Limb (tissue), 2 donors: ENCODE results near the gene JAKMIP3.

Experiments used
- DNase-seq, 2 donors: peaks; one replicate each; pipeline ENCODE4 v3.0.0-alpha.2; 2016; ENCODE audit errors: extremely low spot score in 2 of 2

The JAKMIP3 gene

DNA sequence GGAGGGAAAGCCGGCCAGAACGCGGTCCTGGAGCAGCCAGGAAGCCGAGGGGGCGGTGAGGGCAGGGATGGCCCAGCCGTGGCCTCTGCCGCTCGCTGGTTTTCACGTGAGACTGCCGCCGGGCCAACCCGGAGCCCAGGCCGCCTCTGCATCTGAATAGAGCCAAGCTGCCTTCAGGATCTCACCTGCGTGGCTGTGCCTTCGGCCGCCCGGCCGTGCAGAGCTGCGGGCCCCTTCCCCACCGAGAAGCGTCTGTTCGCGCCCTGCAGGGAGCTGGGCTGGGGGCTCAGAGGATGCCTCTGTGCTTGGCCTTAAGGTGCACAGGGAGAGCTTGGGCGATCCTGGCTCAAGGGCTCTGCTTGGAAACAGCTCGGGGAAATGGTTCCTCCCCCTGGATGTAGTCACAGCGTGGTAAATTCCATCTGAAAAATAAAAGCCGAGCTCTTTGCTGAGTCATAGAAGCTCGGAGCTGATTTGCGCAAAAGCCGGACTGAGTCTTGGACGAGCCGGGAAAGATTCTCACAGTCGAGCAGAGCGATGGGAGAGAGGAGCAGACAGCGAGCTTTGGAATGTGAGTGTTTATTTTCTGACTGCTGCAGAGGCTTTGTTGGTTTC is at the start of gene JAKMIP3:
TSS of gene JAKMIP3 (plus strand) at position 456 of the 615 bp plus-strand sequence. CDS start 38,863 bp downstream, outside the sequence.
- DNase-seq = peak; percentile 58 to 65

DNA sequence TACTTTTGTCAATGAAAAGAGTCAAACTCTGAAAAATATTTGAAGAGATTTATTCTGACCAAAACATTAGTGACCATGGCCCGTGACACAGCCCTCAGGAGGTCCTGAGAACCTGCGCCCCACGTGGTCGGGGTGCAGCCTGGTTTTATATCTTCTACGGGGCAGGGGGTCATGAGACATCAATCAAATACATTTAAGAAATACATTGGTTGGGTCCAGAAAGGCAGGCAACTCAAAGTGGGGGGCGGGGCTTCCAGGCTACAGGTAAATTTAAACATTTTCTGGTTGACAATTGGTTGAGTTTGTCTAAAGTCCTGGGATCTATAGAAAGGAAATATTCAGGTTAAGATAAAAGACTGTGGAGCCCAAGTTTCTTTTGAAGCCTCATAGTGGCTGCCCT is 49.2 kb upstream of the JAKMIP3 start:
- no peak for DNase-seq

DNA sequence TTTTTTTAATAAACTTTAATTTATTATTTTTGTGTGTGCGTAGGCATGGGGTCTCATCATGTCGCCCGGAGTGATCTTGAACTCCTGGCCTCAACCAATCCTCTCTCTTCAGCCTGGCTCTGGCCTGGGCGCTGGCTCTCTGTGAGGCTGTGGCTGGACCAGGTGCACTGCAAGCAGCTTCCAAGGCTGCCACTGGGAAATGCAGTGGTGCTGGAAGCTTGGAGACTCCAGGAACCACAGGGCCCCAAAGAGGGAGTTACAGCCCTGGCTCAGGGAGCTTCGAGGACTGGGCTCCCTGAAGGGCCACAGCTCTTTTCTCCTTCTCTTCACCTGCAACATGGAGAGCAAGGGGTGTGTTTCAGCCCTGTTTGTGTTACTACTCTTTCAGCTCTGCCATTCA is 47.3 kb upstream of the JAKMIP3 start:
- no peak for DNase-seq

DNA sequence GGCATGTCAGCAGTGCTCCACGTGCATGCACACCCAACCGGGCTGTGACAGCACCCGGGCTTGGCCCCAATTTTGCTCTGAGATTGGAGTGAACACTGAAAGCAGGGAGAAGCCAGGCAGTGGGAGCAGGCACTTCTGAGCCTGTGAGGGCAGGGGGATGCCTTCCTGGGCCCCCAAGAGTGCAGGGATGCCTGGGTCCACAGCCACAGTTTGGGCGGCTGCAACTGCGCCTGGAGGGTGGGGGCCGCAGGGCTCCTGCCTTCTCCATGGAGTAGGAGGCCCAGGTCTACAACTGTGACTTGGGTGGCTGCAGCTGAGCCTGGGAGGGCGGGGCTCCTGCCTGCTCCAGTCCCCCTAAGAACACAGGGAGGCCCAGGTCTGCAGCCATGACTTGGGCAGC is 46.4 kb upstream of the JAKMIP3 start:
- no peak for DNase-seq

DNA sequence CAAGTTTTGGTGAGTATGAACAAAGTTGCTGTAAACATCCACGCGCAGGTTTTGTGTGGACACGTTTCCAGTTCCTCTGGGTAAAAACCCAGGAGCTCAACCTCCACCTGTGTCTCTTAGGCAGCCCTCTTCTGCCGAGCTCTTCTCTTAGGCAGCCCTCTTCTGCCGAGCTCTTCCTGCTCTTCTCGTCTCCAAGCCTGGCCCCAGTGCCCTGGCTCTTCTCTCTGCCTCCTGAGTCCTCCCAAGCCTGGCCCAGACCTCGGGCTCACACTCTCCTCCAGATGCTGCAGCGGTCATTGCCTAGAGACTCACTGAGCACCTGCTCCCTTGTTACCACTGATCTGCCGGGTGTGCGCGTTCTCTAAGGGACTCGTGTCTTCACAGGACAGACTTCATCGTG is 45.3 kb upstream of the JAKMIP3 start:
- no peak for DNase-seq

DNA sequence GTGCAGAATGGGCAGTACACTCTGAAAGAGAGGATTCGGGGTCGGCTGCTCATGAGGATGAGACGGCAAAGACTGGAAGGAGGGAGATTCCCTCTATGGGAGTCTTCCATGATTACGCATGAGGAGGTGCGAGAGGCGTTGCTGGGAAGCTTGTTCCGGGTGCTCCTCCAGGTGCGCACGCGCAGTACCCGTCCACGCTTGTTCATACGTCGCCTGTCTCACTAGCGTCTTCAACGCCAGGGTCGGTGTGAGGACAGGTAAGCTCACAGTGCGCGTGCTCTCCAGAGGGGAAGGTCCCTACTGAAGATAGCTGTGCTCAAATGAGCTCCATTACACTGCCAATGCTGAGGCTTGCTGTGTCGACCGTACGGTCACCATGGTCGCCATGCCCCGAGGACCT is 44.7 kb upstream of the JAKMIP3 start:
- DNase-seq = no peak

DNA sequence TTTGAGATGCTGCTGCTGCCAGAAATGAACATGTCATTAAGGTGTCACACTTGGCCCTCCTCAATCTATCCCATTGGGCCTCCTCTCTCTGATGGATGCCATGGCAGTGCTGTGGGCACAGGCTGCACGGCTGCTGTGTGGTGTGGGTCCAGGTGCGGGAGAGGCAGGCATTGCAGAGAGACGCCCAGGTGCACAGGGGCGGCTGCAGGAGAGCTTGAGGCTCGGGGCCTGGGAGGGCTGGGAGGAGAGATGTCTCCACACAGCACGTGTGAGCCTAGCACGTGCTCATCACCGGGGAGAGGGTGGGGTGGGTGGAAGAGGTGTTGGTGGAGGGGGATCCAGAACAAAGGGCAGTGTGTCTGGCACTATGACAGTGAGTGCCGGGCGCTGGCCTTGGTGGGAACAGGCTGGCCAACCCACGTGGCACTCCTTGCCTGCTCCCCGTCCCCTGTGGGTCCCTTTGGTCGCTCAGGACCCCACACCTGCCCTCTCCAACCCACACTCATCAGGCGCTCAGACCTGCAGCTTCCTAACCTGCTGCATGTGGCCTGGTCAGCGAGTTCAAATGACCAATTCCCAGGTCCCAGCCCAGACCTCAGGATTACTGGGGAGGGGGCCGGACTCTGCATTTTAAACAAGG is 44.1 kb upstream of the JAKMIP3 start:
- DNase-seq = no peak

DNA sequence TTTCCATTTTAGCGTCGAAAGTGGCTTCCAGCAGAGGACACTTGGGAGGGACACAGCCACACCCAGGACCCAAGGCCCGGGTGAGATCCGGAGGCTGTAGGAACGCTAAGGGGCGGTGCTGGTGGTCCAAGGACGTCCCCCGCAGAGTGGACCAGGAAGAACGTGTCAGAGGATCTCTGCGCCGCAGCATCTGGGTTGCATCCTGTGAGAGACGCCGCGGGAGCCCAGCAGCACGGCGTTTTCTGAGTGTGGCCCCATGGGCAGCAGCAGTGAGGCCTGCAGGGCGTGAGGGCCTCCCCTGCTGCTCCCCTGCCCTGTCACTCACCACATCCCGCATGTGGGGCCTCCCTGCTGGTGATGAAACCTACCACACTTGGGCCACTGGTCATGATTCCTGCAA is 43.5 kb upstream of the JAKMIP3 start:
- DNase-seq = no peak

DNA sequence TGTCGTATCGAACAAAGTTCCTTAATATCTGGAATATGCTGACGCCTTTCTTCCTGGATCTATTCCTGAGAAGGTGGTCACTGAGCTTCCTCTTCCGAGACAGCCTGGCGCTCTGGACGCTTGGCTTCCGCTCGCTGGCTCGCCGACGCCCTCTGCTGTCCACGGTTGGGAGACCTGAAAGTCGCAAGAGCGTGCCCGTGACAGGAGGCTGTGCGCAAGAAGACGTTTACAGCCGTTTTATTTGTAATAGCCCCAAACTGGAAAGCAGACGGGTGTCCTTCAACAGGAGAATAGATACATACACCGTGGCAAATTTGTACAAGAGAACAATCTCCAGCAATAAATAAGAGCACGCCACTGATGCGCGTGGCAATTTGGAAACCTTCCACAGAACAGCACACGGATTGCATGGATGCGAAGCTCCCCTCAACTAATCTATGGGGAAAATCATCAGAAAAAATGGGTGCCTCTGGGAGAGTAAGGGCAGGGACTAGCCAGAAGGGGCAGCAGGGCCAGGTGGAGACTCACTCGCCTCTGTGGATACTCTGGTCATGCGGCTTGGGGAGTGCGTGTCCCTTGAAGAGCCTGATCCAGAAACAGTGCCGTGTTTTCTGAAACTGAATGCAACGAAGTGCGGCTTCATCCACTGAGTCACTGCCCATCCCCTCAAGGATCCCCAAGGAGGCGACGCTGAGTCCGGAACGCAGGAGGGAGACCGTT is 42.5 kb upstream of the JAKMIP3 start:
- DNase-seq = peak; percentile 52 to 87

DNA sequence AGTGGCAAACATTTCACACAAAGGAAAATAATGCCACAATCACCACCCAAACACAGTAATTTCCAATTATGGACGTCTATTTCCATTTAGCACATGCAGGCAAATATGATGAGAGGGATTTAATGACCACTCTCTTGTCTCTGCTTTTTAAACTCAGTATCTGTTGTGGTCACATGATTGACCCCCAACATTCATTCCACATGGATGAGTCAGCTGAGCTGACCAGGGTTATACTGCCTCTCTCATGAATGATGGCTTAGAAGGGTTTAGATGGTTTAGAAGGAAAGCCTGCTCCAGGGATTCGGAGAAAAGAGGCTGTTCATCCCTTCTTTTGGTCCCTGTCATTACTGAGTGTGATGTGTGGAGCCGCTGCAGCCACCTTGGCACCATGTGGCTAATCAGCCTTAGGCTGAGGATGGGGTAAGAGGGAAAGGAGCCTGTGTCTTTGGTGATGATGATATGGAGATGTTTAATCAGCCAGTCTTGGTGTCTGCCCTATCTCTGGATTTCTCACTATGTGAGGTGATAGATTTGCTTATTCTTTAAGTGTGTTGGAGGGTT is 38.2 kb upstream of the JAKMIP3 start:
- DNase-seq = no peak

DNA sequence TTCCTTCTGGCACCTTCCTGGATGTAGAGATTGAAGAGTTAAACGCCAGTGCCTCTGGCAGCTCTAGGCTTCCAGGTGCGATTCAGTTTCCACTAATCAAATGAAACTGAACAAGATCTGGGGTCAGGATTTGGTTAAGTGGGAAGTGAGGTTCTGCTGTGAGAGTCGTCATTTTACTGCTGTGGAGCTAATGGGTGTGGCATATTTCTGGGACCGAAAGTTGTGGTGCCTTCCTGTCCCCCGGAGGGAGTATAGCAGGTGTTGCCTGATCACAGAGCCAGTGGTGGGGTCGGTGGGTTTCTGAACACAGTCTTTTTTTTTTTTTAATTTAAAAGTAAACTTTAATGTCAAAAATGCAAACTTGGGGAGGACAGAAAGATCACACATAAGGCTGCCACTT is 37.0 kb upstream of the JAKMIP3 start:
- DNase-seq = no peak

DNA sequence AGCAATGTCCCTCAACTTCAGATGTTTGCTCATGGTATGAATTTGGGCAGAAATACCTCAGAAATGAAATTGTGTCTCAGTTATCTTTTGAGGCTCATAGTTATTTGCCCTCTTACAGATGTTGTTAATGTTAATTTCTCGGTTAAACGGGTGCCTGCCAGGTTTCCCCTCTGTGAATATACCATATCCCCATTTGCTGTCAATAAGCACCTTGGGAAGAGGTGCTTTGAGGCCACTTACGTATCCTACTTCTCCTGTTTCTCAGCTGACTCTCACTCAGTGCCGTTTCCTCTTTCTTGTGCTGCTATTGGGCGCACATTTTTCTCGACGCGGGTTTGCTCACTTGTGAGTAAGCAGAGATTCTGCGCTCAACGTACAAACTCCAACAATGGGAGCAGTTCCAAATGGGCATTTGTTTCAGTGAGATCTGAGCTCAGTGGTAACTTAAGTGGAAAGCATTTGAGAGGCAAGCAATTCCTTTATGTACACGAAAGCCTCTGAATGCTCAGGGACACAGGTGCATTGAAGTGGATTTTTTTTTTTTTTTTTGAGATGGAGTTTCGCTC is 34.8 kb upstream of the JAKMIP3 start:
- DNase-seq = no peak

DNA sequence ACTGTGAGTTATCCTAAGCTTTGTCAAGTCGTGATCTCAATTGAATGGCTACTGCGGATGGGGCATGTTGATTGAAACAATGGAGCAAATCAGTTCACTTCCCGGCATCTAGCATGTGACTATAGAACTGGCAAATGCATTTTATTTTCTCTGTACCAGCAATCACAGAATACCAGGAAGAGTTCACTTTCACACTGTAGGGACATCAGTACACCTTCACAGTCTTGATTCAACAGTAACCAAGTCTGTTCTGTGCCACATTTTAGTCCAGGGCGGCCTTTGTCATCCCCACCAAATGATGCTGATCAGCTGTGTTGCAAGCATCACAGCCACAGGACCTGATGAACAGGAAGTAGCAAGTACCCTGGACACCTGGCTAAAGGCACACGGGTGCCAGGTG is 32.1 kb upstream of the JAKMIP3 start:
- no peak for DNase-seq

DNA sequence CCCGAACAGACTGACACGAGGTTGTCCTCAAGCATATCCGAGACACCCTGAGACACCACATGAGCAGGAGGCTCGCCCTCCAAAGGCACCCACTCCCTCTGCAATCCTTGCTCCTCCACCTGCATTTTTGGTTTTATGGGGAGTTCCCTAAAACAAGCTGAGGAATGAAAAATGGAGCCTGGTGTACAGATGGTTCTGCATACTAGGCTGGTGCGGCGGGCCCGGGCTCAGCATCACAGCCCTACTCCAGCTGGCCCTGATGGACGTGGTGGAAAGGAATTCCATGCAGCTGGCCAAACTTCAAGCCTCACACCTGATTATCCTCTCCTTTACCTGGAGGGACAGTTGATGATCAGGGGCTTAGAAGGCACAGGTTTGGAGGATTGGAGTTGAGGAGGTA is 30.3 kb upstream of the JAKMIP3 start:
- DNase-seq = no peak

DNA sequence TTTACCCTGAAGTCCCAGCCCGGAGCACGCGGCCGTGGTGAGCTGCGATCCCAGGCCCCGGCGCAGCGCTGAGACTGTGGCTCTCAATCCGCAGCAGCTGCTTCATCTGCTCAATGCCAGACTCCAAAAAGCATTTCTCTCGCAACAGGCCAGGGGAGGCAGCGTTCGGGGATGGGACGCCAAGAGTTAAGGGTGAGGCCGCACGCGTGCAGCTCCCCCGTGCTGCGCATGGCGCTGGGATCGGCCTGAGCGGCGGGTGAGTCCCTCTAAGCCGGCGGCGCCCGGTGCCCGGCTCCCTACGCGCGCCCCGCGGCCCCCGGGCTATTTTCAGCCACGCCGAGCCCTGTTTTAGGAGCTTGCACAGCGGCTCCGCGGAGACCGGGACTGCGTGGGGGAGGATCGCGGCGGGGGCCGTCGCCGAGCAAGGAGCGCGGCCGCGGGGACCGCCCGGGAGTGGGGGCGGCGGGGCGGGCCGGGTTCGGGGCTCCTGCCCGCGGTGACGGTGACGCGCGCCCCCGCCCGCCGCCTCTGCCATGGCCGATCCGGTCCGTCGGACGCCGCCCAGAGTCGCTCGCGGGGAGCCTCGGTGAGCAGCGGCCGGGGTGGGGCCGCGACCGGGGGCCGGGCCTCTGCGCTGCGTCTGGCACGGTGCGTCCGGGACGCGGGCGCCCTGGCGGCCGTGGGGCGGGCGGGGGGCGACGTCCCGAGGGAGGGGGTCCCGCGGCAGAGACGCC is 29.4 kb upstream of the JAKMIP3 start:
- DNase-seq = peak; percentile 27 to 70

DNA sequence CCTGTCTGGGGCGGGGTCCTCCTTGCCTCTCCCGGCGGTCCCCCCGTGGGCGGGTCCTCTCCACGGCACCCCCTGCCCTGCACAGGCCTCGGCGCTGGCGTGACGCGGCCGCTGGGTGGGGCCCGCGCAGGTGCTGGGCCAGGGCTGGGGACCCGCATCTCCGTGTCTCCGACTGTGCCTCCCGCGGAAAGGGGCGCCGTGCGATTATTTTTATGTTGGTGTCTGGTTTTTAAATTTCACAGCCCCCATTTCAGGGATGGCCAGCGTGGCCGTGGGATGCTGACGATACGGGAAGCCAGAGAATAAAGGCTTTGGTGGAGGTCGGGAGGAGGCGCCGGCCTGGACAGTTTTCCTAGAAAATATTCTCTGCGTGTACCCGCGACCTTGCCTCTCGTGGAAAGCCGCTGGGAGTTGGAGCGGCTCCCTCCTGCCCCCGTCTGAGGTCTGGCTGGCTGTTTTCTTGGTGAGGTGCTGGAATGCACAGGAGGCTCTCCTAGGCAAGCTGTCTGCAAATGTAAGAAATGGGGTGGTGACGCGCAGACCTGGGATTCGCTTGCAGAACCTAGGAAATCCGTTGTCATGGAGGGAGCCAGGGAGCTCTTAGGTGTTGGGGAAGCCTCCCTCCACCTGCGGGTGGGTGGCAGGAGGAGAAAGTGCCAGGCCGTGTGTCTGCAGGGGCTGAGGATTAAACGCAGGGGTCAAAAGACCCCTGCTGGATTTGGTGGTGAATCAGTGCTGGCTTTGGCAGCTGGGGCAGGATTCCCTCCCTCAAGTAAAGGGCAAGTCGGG is 28.7 kb upstream of the JAKMIP3 start:
- no peak for DNase-seq

DNA sequence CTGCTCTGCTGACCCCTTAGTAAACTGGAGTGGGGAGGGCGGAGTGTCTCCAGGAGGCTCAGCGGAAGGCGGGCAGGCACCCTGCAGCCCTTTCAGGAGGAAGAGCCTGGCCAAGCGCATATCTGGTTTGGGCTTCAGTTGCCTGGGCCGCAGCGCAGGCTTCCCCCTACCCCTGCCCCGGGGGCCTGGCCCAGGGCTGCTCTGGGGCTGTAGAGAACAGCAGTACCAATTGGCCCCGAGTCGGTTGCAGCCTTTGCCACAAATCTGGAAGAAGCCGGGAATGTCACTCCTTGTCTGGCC is 28.1 kb upstream of the JAKMIP3 start:
- no peak for DNase-seq

DNA sequence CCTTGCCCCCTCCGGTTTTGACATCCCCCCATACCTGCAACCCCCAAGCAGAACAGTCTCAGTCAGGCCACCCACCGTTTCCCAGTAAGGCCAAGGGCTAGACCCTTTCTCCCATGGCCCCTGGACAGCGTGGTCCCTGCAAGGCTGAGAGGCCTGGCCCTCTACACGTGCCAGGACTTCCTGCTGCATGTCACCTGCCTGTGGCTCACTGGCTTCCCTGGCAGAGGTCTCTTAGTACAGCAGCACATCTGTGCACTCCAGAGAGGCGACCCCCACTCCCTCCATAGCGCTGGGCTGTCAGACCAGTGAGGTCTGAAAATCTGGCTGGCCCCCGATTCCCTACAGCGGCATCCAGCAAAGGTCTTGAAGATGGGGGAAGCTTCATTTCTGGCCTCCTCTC is 26.4 kb upstream of the JAKMIP3 start:
- no peak for DNase-seq

DNA sequence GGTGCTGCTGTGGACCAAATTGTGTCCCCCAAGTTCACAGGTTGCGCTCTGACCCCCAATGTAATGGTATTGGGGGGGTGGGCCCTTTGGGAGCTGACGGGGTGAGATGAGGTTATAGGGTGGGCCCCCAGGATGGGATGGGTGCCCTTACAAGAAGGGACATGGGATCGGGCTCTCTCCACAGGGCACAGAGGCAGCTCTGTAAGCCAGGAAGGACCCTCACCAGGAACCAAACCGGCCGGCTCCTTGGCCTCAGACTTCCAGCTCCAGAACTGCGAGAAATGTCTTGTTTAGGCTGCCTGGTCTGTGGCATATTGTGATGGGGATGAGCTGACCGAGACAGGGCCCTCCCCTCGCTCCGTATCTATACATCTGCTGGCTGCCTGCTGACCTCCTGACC is 25.7 kb upstream of the JAKMIP3 start:
- DNase-seq = no peak

DNA sequence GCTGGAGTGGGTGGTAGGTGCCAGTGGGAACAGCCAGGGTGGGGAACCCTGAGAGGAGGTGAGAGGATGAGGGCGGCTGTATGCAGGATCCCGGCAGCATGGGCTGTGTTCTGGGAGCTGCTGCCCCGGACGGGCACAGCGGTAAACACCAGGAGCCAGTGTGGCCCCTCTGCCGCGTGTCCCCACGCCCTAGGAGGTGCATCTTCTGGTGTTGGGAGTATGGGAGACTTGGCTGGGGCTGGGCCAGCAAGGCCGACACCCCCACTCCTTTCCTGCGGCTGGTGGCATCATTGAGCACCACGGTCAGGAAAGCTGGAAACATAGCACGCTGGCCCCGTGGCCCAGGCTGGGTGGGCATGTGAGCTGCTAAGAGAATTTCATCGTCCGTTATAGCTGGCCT is 24.4 kb upstream of the JAKMIP3 start:
- no peak for DNase-seq
